Measurements from ENCODE around the gene COL23A1.

Gene COL23A1

DNA sequence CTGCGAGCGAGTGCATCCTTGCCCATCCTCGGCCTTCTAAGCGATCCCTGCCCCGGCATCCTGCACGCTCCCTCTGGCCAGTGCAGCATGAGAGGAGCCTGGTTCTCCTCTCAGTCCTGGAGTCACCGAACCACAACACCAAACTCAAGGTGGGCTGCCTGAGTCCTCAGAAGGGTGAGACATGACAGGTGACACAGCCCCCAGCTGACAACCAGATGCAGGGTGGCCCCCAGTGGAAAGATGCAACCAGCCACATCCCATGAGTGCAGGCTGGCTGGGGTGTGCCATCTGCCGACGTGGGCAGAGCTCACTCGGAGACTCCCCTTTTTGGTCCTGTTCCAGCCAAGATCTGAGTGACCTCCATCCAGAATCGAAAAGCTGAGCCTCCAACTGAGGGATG is 58.4 kb downstream of the COL23A1 start:
- no peak for DNase-seq (ENCODE audit: low spot score)

DNA sequence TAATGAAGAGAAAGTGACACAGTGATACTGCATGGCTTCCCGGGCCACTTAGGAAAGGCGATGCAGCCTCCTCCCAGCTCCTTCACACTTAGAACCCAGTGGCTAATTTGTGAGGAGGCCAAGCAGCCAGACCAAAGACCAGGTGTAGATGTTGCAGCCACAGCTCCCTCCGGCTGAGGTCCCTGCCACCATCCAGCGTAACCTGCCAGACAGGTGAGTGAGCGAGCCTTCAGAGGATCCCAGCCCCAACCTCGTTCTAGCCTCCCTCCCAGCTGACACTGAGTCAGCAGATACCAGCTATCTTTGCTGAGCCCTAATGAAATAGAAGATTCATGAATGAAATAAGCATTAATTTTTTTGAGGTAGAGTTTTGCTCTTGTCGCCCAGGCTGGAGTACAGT is 59.7 kb downstream of the COL23A1 start:
- no peak for DNase-seq (ENCODE audit: low spot score)

DNA sequence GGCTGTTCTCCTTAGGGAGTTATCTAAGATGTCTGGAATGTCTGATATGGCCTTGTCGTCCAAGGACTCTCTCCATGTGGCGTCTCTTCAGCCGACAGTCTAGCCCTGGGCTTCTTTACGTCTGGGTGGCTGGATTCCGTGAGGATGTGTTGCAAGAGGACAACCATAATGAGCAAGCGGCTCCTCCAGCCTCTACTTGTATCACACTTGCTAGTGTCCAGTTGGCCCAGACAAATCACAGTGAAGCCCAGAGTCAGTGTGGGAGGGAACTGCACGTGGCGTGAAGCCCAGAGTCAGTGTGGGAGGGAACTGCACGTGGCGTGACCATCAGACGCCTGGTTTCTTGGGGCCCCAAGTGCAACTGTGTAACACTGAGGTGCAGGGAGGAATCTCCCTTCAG is 61.1 kb downstream of the COL23A1 start:
- DNase-seq (ENCODE audit: low spot score), result no peak

DNA sequence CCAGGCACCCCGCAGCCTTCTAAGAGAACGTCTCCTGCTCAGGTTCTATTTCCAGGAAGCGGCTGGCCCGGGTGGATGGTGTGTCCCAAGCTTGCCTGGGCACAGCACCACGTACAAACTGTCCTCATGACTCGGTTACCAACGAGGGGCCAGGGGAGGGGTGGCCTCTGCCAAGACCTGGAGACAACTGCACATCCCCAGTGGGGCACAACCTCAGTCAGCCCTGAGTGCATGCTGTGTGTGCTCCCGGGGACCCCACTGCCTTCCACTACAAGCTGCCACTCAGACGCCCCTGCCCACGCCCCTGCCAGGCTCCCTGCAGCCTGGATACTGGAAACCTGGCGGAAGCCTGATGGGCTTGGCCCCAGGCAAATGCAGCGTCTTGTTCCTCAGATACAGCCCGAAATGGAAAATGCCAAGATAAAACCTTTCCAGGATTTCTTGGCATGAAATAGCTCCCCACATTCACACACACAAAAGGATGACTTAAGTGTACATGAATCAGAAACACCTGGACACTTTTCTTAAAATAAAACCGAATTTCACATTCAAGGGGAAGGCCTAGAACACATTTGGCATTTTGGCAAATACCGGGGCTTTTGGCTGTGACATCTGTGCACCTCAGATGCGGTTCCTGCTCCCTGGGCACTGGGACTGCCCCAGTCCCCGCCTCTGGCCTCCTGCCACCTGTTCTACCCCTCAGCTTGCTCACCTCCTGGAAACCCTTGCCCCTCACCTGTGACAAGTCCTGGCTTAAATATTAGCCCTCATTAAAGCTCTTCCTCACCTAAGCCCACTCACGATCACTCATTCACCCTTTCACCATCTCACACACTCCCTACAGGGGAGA is 62.5 kb downstream of the COL23A1 start:
- no peak for DNase-seq (ENCODE audit: low spot score)

DNA sequence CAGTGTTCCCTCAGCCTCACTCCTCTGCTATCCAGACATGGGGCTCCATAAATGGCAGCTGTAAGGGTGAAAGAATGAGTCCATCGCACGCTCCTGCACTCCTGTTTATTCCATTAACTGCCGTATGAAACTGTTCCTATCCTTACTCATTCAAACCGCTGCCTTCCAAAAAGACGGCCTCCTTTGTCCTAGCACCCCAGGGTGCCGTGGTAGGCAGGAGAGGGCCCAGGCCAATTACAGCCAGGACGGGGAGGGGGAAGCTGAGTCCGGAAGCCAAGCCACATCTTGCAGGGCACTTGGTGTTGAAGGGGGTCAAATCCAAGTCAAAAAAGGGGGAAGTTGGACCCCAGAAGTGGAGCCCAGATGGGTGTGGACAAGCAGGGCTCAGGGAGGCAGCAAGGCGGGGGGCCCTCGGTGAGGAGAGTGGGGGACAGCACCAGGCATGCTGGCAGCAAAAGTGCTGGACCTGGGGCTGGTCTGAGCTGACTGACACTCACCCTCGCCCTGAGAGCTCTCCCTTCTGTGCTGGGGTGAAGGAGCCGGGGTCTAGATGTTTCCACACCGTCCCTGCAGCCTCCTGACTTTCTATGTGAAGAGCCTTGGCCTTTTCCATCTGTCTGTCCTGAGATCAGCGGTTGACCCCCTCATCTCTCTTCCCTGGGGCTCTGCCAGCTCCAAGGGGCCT is 63.3 kb downstream of the COL23A1 start:
- no peak for DNase-seq (ENCODE audit: low spot score)

DNA sequence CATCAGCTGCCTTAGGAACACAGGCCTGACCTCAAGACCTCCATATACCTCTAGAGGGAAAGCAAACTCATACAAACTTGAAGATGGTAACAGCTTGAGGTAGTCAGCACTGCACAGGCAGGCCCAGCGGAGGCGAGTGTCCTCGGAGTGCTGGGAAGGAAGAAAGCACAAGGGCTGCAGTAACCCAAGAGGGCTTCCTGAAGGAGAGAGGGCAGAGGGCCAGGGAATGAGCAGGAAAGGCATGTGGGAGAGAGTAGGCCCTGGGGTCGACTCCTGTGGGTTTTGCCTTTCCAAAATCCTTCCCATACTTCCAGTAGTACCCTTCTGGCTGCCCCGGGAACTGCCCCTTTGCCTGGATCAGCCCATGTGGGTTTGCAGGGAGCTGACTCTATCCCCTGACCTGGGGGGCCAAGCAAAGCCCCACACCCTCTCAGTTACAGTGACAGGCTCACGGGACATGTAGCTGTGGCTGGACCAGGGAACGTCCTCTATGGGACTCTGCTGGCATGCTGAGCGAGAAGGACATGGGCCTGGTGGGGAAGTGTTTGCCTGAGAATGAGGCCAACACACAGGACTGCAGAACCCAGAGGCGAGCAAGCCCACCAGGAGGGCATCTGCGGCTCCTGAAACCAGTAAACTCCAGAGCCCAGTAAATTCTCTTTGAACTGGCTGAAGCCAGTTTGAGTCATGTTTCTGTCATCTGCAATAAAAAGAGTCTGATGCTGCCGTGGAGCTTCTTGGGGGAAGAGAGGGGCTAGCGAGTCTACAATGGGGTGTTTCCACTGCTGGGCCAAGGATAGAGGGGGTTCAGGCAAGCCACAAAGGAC is 64.1 kb downstream of the COL23A1 start:
- no peak for DNase-seq (ENCODE audit: low spot score)

DNA sequence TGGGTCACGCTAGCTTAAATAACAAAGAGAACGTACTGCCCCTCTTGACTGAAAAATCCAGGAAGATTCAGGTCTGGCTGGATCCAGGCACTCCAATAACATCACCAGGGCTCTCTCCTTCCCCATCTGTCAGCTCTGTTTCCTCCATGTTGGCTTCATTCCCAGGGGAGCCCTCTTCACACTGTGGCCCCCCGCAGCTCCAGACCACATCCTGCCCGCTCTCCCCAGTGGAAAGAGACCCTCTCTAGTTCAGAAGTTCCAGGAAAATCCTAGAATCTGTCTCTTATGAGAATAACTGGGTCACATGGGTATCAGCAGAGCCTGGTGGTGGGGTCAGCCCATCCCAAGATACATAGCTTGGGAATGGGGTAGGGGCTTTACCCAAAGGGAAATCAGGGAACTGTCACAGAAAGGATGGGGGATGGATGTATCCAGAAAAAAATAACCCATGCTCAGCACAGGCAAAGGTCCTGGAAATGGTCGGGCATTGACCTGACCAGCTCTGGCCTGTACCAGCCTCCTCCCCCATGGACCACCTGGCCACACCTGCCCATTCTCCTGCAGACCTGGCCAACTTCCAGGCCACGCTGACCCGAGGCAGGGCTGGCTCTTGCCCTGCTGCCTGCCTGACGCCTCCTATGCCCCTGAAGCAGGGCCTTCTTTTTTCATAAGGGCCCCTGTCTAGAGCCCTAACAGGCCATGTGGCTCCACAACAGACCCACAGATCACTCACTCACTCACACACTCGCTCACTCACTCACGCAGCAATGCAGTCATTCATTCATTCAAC is 65.9 kb downstream of the COL23A1 start:
- no peak for DNase-seq (ENCODE audit: low spot score)

DNA sequence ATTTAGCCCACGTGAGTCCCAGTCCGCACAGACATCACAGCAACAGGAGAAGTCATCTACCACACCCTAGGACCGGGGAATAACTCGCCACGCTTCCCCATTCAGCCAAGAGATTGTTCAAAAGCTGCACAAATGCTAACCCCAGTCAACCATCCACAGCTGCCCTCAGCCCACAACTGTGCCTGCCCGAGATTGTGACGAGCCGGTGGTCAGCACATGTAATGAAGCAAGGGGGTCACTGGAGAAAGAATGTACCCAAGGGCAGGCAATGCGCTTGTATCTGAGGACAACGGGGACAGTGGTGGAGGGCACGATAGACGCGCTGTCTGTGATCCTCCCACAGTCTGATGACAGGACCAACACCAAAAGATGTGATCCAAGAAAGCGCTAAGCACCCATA is 67.8 kb downstream of the COL23A1 start:
- no peak for DNase-seq (ENCODE audit: low spot score)

DNA sequence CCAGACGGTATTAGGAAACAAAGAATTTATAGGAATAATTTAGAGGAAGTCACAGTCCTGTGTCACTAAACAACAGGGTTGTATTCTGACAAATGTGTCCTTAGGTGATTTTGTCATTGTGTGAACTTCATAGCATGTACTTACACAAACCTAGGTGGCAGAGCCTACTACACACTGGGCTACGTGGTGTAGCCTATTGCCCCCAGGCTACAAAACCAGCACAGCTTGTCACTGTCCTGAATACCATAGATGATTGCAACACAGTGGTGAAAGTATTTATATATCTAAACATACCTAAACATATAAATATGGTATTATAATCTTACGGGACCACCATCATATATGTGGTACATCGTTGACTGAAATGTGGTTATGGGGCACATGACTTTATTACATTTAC is 69.3 kb downstream of the COL23A1 start:
- no peak for DNase-seq (ENCODE audit: low spot score)

DNA sequence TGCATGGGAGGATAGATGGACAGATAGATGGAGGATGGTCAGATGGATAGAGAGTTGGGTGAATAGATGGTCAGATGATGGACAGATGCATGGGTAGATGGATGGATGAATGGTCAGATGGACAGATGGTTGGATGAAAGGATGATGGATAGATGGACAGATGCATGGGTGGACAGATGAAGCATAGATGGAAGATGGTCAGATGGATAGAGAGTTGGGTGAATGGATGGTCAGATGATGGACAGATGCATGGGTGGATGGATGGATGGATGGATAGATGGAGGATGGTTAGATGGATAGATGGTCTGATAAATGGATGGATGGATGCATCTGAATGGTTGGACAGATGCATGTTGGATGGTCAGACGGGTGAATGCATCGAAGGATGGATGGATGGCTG is 70.4 kb downstream of the COL23A1 start:
- DNase-seq (ENCODE audit: low spot score), result no peak

DNA sequence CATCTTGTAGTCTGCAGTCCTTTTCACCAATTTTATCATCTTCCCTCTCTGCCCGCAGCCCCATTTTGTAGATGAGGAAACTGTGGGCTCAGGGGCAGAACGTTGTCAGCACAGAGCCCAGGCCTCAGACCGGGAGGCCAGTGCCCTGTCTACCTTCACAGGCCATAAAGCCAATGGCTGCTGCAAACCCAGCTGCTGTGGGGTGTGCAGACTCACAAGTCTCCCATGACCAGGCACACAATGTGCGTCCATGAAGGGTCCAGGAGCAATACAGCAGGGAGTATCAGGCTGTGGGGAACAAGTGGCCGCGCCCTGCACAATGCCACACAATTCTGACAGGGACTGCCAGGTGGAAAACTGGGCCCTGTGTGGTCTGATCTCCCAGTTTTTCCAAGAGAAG is 71.0 kb downstream of the COL23A1 start:
- no peak for DNase-seq (ENCODE audit: low spot score)

DNA sequence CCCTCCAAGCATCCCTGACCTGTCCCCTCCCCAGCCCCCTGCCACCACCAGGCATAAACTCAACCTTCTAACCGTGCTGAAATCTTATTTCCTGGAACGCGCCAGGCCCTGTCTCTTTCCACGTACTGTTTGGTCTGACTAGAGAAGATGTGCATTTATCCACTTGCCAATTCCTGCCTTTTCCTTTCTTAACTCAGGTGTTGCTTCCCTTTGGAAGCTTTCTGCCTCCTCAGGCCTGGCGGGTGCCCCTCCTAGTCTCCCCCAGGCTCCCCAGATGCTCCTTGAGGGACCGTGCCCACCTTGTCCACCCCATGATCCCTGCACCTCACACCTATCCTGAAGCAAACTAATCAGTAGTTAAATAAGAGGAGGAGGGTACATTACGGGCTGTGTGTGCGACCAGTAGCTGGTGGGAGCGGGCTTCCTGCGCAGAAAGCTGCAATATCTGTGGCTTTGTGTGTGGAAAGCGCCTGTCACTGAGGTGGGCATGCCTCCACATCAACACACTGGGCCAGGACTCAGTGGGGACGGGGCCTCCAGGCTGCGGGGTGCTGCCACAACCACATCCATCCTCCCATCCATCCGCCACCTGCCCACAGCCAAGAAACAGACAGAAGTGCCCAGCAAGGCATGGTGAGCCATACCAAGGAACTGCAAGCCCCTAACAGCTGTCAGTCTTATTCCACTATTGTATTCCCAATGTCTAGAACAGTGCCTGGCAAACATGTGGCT is 73.5 kb downstream of the COL23A1 start:
- no peak for DNase-seq (ENCODE audit: low spot score)

DNA sequence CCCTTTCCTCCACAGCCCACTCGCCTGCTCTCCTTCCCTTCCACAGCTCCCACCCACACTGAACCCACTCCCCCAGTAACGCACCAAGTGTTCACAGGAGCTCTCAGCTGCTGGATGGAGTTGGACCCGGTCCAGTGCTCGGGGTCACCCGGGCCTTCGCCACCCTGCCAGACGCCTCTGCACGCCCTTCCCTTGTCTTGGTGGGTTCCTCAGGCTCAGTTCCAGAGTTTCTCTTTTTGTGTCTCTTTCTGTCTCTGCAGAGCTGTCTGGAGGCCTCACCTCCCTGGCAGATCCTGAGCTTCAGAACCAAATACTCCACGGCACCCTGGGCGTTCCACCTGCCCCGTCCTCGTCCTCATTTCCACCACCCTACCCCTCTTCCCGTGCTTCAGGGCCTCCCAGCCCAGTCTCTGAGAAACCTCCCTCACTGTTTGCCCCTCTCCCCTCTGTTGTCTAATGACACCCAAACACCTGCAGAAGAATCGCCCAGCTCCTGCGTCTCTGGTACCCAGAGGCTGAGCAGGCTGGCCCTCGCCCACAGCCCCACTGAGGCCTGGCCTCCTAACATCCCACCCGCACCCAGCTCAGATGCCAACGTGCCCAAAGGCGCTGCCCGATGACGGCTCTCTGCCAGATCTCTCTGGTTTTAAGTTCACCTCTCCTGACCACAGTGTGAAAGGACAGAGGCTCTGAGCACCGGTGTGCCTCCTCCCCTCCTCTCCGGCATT is 74.3 kb downstream of the COL23A1 start:
- no peak for DNase-seq (ENCODE audit: low spot score)

DNA sequence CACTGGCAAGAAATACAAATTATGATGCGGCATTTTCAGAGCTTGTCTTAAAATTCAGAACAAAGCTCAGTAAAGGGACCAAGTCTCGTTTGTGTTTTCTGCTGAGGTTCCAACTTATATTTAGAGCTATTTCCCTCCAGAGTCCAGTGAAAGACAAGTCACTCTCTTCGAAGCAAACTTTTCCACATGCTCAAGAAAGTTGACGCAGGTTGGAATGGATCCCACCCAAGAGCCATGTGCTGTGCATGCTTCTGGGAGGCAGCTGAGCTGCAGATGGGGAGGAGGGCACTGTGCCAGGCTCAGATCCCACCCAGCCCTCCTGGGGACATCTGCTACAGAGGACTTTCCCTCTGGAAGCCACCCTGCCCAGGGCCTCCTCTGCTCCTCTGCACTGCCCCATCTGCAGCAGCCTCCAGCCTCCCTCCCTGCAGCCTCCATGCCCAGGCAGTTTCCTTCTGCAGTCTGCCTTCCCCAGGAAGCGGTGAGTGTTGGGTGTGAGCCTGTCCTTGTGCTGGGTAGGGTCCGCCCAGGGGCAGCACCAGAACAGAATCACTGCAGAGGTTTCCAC is 75.3 kb downstream of the COL23A1 start:
- no peak for DNase-seq (ENCODE audit: low spot score)

DNA sequence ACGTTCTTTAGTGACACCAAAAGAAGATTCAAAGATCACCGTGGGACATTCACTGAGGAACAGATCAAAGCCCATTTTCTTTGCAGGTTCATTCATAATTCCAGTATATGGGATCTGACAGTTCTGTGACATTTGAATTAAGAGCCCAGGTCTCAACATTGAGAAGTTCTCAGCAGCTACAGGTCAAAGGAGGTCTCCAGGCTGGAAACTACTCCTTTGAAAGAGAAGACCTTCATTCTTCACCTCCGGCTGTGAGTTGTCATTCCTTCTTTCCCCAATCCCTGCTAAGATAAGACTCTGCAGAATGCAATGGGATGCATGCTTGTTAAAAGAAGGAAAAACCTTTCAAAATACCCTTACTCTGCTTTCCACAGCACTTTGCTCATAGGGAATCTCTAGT is 79.0 kb downstream of the COL23A1 start:
- DNase-seq (ENCODE audit: low spot score), result no peak

DNA sequence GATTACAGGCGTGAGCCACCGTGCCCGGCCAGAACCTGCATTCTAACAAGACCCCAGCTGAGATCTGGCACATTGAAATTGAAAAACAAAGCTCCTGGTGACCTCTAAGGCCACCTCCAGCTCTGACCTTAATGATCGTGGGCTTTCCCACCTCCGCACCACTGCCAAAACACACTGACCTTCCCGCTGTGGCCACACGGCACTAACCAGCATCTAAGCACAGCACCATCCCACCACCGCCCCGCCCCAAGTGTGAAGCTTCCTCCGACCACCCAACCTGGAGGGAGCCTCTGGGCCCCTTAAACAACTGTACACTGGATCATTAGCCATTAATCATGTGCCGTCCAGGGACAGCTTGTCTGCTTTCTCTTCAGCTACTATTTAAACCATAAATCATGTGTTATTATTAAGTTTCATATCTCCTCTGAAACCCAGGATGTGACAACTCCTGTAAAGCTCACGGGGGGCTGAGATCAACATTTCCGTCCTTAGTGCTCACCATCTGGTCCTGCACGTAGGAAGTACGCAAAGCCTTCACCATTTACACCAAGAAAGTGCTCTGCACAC is 80.6 kb downstream of the COL23A1 start:
- DNase-seq (ENCODE audit: low spot score), result no peak

DNA sequence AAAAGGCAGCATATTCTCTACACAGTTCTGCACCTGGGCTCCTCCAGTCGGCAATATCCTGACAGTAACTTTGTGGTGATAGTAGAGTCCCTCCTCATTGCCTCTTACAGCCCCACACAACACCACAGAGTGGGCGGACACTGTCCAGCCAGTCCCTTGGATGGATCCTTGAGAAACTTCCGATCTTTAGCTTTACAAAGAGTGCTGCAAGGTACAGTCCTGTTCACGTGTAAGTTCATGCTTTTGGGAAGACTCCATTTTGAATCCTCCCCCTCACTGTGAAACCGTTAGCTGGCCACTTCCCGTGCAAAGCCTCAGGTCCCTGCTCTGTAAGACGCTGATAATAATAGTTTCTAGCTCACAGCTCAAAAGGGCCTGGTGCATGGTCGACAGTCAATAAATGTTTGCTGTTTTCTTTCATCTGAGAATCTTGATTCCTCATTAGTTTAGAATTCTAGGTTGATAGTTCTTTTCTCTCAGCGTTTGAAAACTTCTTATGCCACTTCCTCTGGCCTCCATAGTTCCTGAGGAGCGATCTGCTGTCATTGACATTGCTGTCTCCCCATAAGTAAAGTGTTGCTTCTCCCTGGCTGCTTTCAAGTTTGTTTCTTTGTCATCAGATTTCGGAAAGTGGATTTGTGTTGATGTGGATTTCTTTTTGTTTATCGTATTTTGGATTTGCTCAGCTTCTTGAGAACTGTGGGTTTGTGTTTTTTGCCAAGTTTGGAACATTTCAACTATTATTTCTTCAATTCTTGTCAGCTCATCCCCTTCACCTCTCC is 82.9 kb downstream of the COL23A1 start:
- DNase-seq (ENCODE audit: low spot score), result no peak

DNA sequence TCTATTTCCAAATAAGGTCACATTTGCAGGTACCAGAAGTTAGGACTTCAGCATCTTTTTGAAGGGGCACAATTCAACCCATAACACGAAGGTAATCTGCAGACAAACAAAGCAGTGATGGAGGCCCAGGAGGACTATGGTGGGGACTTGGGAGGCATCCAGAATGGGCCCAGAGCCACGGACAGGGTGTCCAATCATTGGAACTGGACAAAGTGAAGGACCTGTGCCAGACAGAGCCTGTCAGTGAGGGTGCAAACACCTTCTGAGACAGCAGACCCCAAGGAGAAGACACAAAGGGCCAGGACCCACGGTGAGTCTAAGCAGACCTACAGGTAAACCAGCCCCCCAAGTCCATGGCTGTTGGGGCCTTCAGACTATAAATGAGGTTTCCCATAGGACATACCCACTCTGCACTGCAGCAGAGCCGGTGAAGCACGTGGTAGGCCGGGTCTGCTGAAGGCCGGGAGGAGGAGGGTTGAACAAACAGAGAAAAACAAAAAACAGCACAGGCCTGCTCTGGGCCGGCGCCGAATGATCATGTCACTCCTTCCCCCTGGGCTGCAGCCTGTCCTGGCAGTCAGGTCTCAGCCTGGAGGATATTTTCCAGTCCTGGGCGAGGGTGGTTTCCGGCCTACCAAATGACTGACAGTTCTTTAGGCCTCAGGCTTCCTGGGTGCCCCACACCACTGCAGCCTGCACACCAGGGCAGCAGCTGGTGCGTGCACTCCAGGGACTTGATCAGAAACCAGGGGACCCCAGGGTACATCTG is 84.4 kb downstream of the COL23A1 start:
- DNase-seq (ENCODE audit: low spot score), result no peak

All from kidney tubule cell (primary cell).